Endothelial cell of umbilical vein (primary cell): Measurements from ENCODE around the gene WDFY2. TPM values are rescaled to one million over a fixed set of nuclear protein-coding genes. Genes with fewer than 3 reads are reported as not detected.

ENCODE experiments used
- BruUV-seq: library from RNA; stranded (reverse); fragments of 400-500 nt; replicated peaks from 2 replicates; lab custom pipeline; 2021; lab: Mats Ljungman, UMichigan
- CTCF ChIA-PET: fragments of 300-600, 350-600 bp; sonication (Branson Sonifier 250); formaldehyde crosslinking; loops from one replicate; lab custom pipeline; 2021; ENCODE audit warnings: antibody characterized with exemption, inconsistent platforms; lab: Charles Lee
- POLR2A ChIA-PET: fragments of 300-600, 350-600 bp; sonication (Branson Sonifier 250); formaldehyde crosslinking; loops from one replicate; lab custom pipeline; 2021; ENCODE audit warnings: antibody characterized with exemption, inconsistent platforms; lab: Charles Lee
- DNase-seq: peaks from one replicate; pipeline ENCODE4 v3.0.0-alpha.2; 2011; ENCODE audit warnings: low read depth, low spot score
- FAIRE-seq: peaks from 2 replicates; lab custom pipeline; 2011; peaks lifted over from hg19 to GRCh38; lab: Jason Lieb, UNC
- H2AFZ ChIP-seq: 2 replicates; pipeline ENCODE4 v1.6.0; 2012; ENCODE audit warnings: low read depth, low read length, control low read depth, inconsistent platforms
- H3K27ac ChIP-seq: 2 replicates; pipeline ENCODE4 v1.5.1; 2011; ENCODE audit warnings: low read depth, mild to moderate bottlenecking, control low read depth, low read length, moderate library complexity; ENCODE audit not compliant: insufficient read depth
- H3K27me3 ChIP-seq, 2 experiments: 2 replicates each; pipeline versions ENCODE4 v1.6.0 to v1.6.1; 2011; ENCODE audit warnings: low read length in 2 of 2, mixed read lengths in 1 of 2; ENCODE audit not compliant: control insufficient read depth in 2 of 2, insufficient read depth in 2 of 2
- H3K36me3 ChIP-seq, 2 experiments: 2 replicates in 1 of 2; 3 replicates in 1 of 2; pipeline ENCODE4 v1.5.1; 2011; ENCODE audit warnings: low read length in 2 of 2, mild to moderate bottlenecking in 1 of 2, moderate library complexity in 1 of 2; ENCODE audit not compliant: control insufficient read depth in 2 of 2, insufficient read depth in 2 of 2; ENCODE audit errors: extremely low read depth in 1 of 2
- H3K4me1 ChIP-seq: 3 replicates; pipeline ENCODE4 v1.5.1; 2011; ENCODE audit warnings: mild to moderate bottlenecking, low read length; ENCODE audit not compliant: control insufficient read depth, insufficient read depth; ENCODE audit errors: extremely low read depth
- H3K4me2 ChIP-seq: 2 replicates; pipeline ENCODE4 v1.6.1; 2011; ENCODE audit warnings: low read length, control low read depth, mixed read lengths; ENCODE audit not compliant: insufficient read depth
- H3K4me3 ChIP-seq, 3 experiments: fragments of 200-600 bp in 1 of 3; sonication (generic), shearing (Covaris generic) in 1 of 3; replicated peaks in 1 of 3; 2 replicates each; pipeline ENCODE4 v1.5.1; 2011 to 2016; ENCODE audit warnings: control low read depth in 3 of 3, low read length in 3 of 3, mild to moderate bottlenecking in 2 of 3, inconsistent platforms in 1 of 3, low read depth in 1 of 3, moderate library complexity in 1 of 3; ENCODE audit not compliant: insufficient read depth in 1 of 3
- H3K79me2 ChIP-seq: 2 replicates; pipeline ENCODE4 v1.6.0; 2012; ENCODE audit warnings: low read length, inconsistent platforms; ENCODE audit not compliant: control insufficient read depth, insufficient read depth
- H3K9ac ChIP-seq: replicated peaks from 2 replicates; pipeline ENCODE3; 2011; ENCODE audit warnings: low read length, control low read depth; ENCODE audit not compliant: insufficient read depth; ENCODE audit errors: extremely low read depth
- H3K9me1 ChIP-seq: replicated peaks from 3 replicates; pipeline ENCODE4 v1.6.0; 2011; ENCODE audit warnings: mild to moderate bottlenecking, low read length; ENCODE audit not compliant: control insufficient read depth, insufficient read depth; ENCODE audit errors: extremely low read depth
- H3K9me3 ChIP-seq: replicated peaks from 2 replicates; pipeline ENCODE4 v1.5.1; 2012; ENCODE audit warnings: low read length, inconsistent platforms; ENCODE audit not compliant: control insufficient read depth, insufficient read depth
- H4K20me1 ChIP-seq: replicated peaks from 2 replicates; pipeline ENCODE3; 2011; ENCODE audit warnings: mild to moderate bottlenecking, low read length; ENCODE audit not compliant: control insufficient read depth, insufficient read depth; ENCODE audit errors: extremely low read depth
- EZH2 ChIP-seq: IDR thresholded peaks from 2 replicates; pipeline ENCODE4 v1.6.1; 2012; ENCODE audit warnings: borderline replicate concordance, low read depth, mild to moderate bottlenecking, moderate library complexity, low read length, inconsistent platforms; ENCODE audit not compliant: severe bottlenecking
- FOS ChIP-seq: IDR thresholded peaks from 2 replicates; pipeline ENCODE4 v1.6.1; 2011; ENCODE audit warnings: mild to moderate bottlenecking, low read length, moderate library complexity, borderline replicate concordance; ENCODE audit not compliant: insufficient read depth
- GATA2 ChIP-seq: IDR thresholded peaks from 2 replicates; pipeline ENCODE4 v1.7.0; 2011; ENCODE audit warnings: low read depth, mild to moderate bottlenecking, moderate library complexity, mixed read lengths, low read length; ENCODE audit not compliant: insufficient read length, insufficient read depth
- JUN ChIP-seq: IDR thresholded peaks from 2 replicates; pipeline ENCODE4 v1.6.1; 2011; ENCODE audit warnings: borderline replicate concordance, low read depth; ENCODE audit not compliant: insufficient read length, insufficient read depth
- MAX ChIP-seq: IDR thresholded peaks from 2 replicates; pipeline ENCODE4 v1.6.1; 2011; ENCODE audit not compliant: insufficient read depth, insufficient read length
- MYC ChIP-seq: IDR thresholded peaks from one replicate; pipeline ENCODE4 v1.6.1; 2011; ENCODE audit warnings: mild to moderate bottlenecking, low read depth, low read length
- POLR2A ChIP-seq: IDR thresholded peaks from 2 replicates; pipeline ENCODE4 v1.6.1; 2012; ENCODE audit warnings: low read depth, mild to moderate bottlenecking, control low read depth, low read length
- POLR2AphosphoS5 ChIP-seq: IDR thresholded peaks from 2 replicates; pipeline ENCODE4 v1.6.1; 2012; ENCODE audit warnings: low read depth, mild to moderate bottlenecking, control low read depth, low read length, moderate library complexity; ENCODE audit not compliant: insufficient read depth
- dilution Hi-C: fragments of 300-500 bp; cut with MboI; formaldehyde crosslinking; loops from one replicate; pipeline ENCODE4 v1.15.0; 2019; ENCODE audit warnings: low sequenced_read_pairs; ENCODE audit not compliant: extremely low pct_ligation_motif_present
- intact Hi-C: fragments of 100-400 bp; cut with micrococcal nuclease; formaldehyde crosslinking; loops from one replicate; pipeline ENCODE4 v1.10.0; 2022
- polyA plus RNA-seq, 4 experiments: library from polyadenylated mRNA; depleted of rRNA in 3 of 4; stranded (reverse) in 3 of 4; unstranded in 1 of 4; fragments of >200 nt; gene quantifications; 2 replicates each; pipeline versions ENCODE4 v1.2.1 to v1.2.3, GENCODE V29; 2011 to 2012; ENCODE audit warnings: missing spikeins in 1 of 4
- total RNA-seq: library from RNA; stranded (reverse); gene quantifications from 2 replicates; pipeline ENCODE4 v1.2.3, GENCODE V29; 2021
- TF ChIP-seq, protein P1 (sequence below), 2 donors: IDR thresholded peaks; 1 replicate in 1 of 2; 2 replicates in 1 of 2; pipeline ENCODE4 v1.5.1; 2011; ENCODE audit warnings: low read length in 2 of 2, mild to moderate bottlenecking in 2 of 2, moderate library complexity in 2 of 2, control low read depth in 1 of 2, inconsistent platforms in 1 of 2, low read depth in 1 of 2; ENCODE audit not compliant: insufficient read depth in 1 of 2; ENCODE audit errors: extremely low read depth in 1 of 2

The WDFY2 gene
- total and polyA plus RNA-seq, 2 donors (not counting 3 experiments of a cell fraction or from before 2014, with no cell fraction given): 2.1 to 5.5 TPM

DNA sequence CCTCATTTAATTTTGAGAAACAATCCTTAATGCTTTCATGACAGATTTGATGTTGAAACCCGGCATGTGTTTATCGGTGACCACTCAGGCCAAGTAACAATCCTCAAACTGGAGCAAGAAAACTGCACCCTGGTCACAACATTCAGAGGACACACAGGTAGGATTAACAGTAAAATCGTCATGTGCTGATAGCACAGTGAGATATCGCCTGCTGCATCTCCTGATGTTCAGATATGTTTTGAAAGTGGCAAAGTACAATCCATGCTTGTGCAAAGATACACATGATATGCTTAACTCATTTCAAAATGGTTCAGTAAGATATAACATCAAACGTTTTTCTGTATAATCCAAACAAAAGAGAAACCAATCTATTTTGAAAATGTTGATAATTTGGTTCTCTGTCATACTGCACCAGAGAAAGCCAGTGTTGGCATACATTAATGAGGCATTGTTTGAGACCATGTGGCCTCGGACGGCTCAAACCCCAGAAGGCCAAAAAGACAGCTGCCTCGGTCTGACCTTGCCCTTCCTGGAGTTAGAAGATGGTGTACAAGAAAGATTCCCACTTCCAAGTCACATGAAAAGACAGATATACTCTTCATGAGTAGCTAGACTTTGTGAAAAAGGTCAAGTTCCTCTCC lies 143.5 kb downstream of the WDFY2 start:
- H2AFZ ChIP-seq: no peak overlapping the region
- H4K20me1 ChIP-seq: no peaks in the 10 kb centered on the region
- H3K9ac ChIP-seq: no peak overlapping the region
- TF ChIP-seq POLR2AphosphoS5: no peak
- no peak for TF ChIP-seq EZH2
- no peak for TF ChIP-seq GATA2
- TF ChIP-seq, protein P1, sequence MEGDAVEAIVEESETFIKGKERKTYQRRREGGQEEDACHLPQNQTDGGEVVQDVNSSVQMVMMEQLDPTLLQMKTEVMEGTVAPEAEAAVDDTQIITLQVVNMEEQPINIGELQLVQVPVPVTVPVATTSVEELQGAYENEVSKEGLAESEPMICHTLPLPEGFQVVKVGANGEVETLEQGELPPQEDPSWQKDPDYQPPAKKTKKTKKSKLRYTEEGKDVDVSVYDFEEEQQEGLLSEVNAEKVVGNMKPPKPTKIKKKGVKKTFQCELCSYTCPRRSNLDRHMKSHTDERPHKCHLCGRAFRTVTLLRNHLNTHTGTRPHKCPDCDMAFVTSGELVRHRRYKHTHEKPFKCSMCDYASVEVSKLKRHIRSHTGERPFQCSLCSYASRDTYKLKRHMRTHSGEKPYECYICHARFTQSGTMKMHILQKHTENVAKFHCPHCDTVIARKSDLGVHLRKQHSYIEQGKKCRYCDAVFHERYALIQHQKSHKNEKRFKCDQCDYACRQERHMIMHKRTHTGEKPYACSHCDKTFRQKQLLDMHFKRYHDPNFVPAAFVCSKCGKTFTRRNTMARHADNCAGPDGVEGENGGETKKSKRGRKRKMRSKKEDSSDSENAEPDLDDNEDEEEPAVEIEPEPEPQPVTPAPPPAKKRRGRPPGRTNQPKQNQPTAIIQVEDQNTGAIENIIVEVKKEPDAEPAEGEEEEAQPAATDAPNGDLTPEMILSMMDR (IDR thresholded peaks at IDR 0.05; ENCODE audit: extremely low read depth in 1 of 2, insufficient read depth in 1 of 2, low read depth in 1 of 2, low read length in 2 of 2): no peak
- TF ChIP-seq MYC: no peak
- no peak for TF ChIP-seq POLR2A
- no peak for TF ChIP-seq MAX
- TF ChIP-seq JUN: no peak
- no peak for TF ChIP-seq FOS
- dilution Hi-C loops (no loop called here), intact Hi-C loops (loop anchor here (5.0 kb wide), 1 partner anchor 145 kb away; the partner anchor contains the start of gene WDFY2)
- BruUV-seq: no TSS peak
- DNase-seq (no peak), FAIRE-seq (no peak)
- H3K9me1 ChIP-seq: no peaks in the 10 kb centered on the region
- ChIA-PET POLR2A (no interaction called here), CTCF (interaction anchor here (1.6 kb wide), 1 partner anchor 83 kb away, joined by 3 read pairs; no protein-coding TSS in a partner anchor)
- no peaks in the 10 kb centered on the region for H3K36me3 ChIP-seq
- no peaks in the 10 kb centered on the region for H3K9me3 ChIP-seq
- no peaks in the 10 kb centered on the region for H3K79me2 ChIP-seq
- no peak overlapping the region for H3K27ac ChIP-seq
- peaks cover 14% of the 10 kb centered on the region for H3K4me1 ChIP-seq
- H3K4me2 ChIP-seq: no peak overlapping the region
- no peak overlapping the region for H3K4me3 ChIP-seq
- H3K27me3 ChIP-seq: no peaks in the 10 kb centered on the region
